Prostate gland (tissue), 2 donors: ENCODE measurements around the gene ANKRD55. TPM values are rescaled to one million over a fixed set of nuclear protein-coding genes. Genes with fewer than 3 reads are reported as not detected.

Experiments
- DNase-seq: peaks from one replicate; pipeline ENCODE4 v3.0.0-alpha.2; 2019; ENCODE audit warnings: low spot score
- H3K27ac ChIP-seq, 2 donors: fragments of 200-600 bp; sonication (generic); 2 replicates each; pipeline ENCODE4 v1.5.1; 2017 to 2019
- H3K27me3 ChIP-seq: fragments of 200-600 bp; sonication (generic); replicated peaks from 2 replicates; pipeline ENCODE4 v1.5.1; 2019; ENCODE audit not compliant: insufficient read depth
- H3K36me3 ChIP-seq, 2 donors: fragments of 200-600 bp; sonication (generic); 1 replicate in 1 of 2; 2 replicates in 1 of 2; pipeline versions ENCODE4 v1.5.1 to v1.8.1; 2017 to 2019
- H3K4me1 ChIP-seq: fragments of 200-600 bp; sonication (generic); replicated peaks from 2 replicates; pipeline ENCODE4 v1.5.1; 2019
- H3K4me3 ChIP-seq, 2 donors: fragments of 200-600 bp; sonication (generic); 2 replicates each; pipeline ENCODE4 v1.5.1; 2017 to 2019
- H3K9me3 ChIP-seq: fragments of 200-600 bp; sonication (generic); 2 replicates; pipeline ENCODE4 v1.5.1; 2017
- CTCF ChIP-seq, 4 experiments: fragments of 200-600 bp in 2 of 4; fragments of 450-650 bp in 2 of 4; sonication (generic) in 2 of 4; IDR thresholded peaks; 1 replicate in 3 of 4; 2 replicates in 1 of 4; pipeline ENCODE4 v1.5.1; 2016 to 2019; ENCODE audit warnings: antibody characterized with exemption in 4 of 4, mild to moderate bottlenecking in 2 of 4, moderate library complexity in 2 of 4
- POLR2A ChIP-seq: fragments of 450-650 bp; IDR thresholded peaks from one replicate; pipeline ENCODE4 v1.6.1; 2016; ENCODE audit warnings: antibody characterized with exemption, mild to moderate bottlenecking
- POLR2AphosphoS5 ChIP-seq: sonication (generic); formaldehyde crosslinking; IDR thresholded peaks from one replicate; pipeline ENCODE4 v1.6.1; 2017; ENCODE audit warnings: antibody characterized with exemption
- WGBS: methylation state at CpG from one replicate; pipeline ENCODE4 v1.1.5; 2018; 5-methylcytosine and 5-hydroxymethylcytosine counted together
- intact Hi-C: fragments of 100-400 bp; cut with DNase I; formaldehyde crosslinking; loops from one replicate; pipeline ENCODE4 v1.14.2; 2022
- total RNA-seq, 2 donors: library from RNA; depleted of rRNA; stranded (reverse); fragments of >200 nt; gene quantifications; one replicate each; pipeline ENCODE4 v1.1.0, GENCODE V29; 2016

The ANKRD55 gene
- total RNA-seq, 2 donors from 2014 or later, result 1.1 TPM; not detected in 1

GRCh38 chr5:56176155-56176798, 56.9 kb downstream of the ANKRD55 start:
- Histone ChIP-seq H3K27ac (no peak overlapping the region), H3K36me3 (no peaks in the 10 kb centered on the region), H3K4me1 (no peaks in the 10 kb centered on the region), H3K4me3 (no peak overlapping the region), H3K9me3 (no peaks in the 10 kb centered on the region), H3K27me3 (no peaks in the 10 kb centered on the region)
- intact Hi-C loops, result no loop called here
- no peak for DNase-seq
- no peak for TF ChIP-seq CTCF (IDR thresholded peaks at IDR 0.05)
- no peak for TF ChIP-seq POLR2AphosphoS5
- TF ChIP-seq POLR2A, result no peak
- 67% methylated on average over 6 of the region's 6 CpGs for WGBS

- WGBS, result 19% methylated on average over 3 of the region's 3 CpGs
- no peak for DNase-seq
- Histone ChIP-seq H3K36me3 (no peaks in the 10 kb centered on the region), H3K4me1 (no peaks in the 10 kb centered on the region), H3K27me3 (no peaks in the 10 kb centered on the region), H3K27ac (no peak overlapping the region), H3K4me3 (no peak overlapping the region), H3K9me3 (no peaks in the 10 kb centered on the region)
- intact Hi-C loops, result no loop called here
- no peak for TF ChIP-seq POLR2A
- TF ChIP-seq POLR2AphosphoS5, result no peak
- no peak for TF ChIP-seq CTCF (IDR thresholded peaks at IDR 0.05)
These were observed 57.6 kb downstream of the ANKRD55 start for GRCh38 chr5:56175488-56175887.

- no peaks in the 10 kb centered on the region for H3K36me3 ChIP-seq
- H3K27ac ChIP-seq, result no peak overlapping the region
- H3K9me3 ChIP-seq, result no peaks in the 10 kb centered on the region
- intact Hi-C loops, result no loop called here
- DNase-seq, result no peak
- no peak for TF ChIP-seq CTCF (IDR thresholded peaks at IDR 0.05)
- TF ChIP-seq POLR2AphosphoS5, result no peak
- no peak for TF ChIP-seq POLR2A
- no peaks in the 10 kb centered on the region for H3K27me3 ChIP-seq
- H3K4me3 ChIP-seq, result no peak overlapping the region
- no peaks in the 10 kb centered on the region for H3K4me1 ChIP-seq
These were observed 58.1 kb downstream of the ANKRD55 start for GRCh38 chr5:56175021-56175420.

- Histone ChIP-seq H3K27ac (no peak overlapping the region), H3K9me3 (no peaks in the 10 kb centered on the region), H3K4me1 (no peaks in the 10 kb centered on the region), H3K36me3 (no peaks in the 10 kb centered on the region), H3K27me3 (no peaks in the 10 kb centered on the region), H3K4me3 (no peak overlapping the region)
- intact Hi-C loops, result no loop called here
- TF ChIP-seq POLR2AphosphoS5 (no peak), CTCF (IDR thresholded peaks at IDR 0.05) (no peak), POLR2A (no peak)
- 28% methylated on average over 1 of the region's 1 CpG for WGBS
- DNase-seq, result no peak
These were observed 60.9 kb downstream of the ANKRD55 start for GRCh38 chr5:56172241-56172640.

GRCh38 chr5:56170557-56170956, 62.6 kb downstream of the ANKRD55 start:
- H3K4me1 ChIP-seq, result no peaks in the 10 kb centered on the region
- no peaks in the 10 kb centered on the region for H3K36me3 ChIP-seq
- DNase-seq, result no peak
- intact Hi-C loops, result no loop called here
- no peak overlapping the region for H3K4me3 ChIP-seq
- H3K27ac ChIP-seq, result no peak overlapping the region
- TF ChIP-seq POLR2A (no peak), POLR2AphosphoS5 (no peak)
- 54% methylated on average over 4 of the region's 4 CpGs for WGBS
- no peaks in the 10 kb centered on the region for H3K9me3 ChIP-seq
- H3K27me3 ChIP-seq, result no peaks in the 10 kb centered on the region
